OCI-M2 (cell line): Measurements from ENCODE around the gene CNTN4.
"Not testable (repeated sequence)": the region's sequence is repeated elsewhere in the genome, so short reads cannot be mapped to it uniquely, and the experiment has no call there.

Source experiments
- DNase-seq: peaks from one replicate; lab custom pipeline; 2025; ENCODE audit not compliant: unreplicated experiment; lab: John Stamatoyannopoulos, UW

Gene CNTN4

DNA sequence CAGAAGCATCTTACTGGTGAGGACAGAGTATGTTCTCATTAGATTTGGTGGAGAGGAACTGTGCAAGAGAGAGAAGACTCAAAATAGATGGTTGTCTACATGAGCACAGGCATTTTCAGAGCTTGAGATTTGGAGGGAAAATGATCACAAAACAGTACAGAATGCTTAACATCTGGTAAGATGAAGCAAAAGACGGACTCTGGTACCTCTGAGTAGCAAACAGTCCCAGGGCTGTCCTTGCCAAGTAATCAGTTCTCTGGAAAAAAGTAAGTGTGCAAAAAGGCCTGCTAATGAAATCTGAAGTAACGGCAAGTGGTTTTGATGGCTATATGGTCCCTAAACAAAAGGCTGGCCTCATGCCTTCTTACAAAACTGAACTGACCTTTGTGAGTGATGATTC, 414.2 kb downstream of the CNTN4 start:
- DNase-seq: no peak

- no peak for DNase-seq
Observed at GRCh38 chr3:2513986-2514385, 415.3 kb downstream of the CNTN4 start.

GRCh38 chr3:2516762-2517441, 418.2 kb downstream of the CNTN4 start:
- no peak for DNase-seq

GRCh38 chr3:2517500-2518172, 419.0 kb downstream of the CNTN4 start:
- DNase-seq: no peak

GRCh38 chr3:2523281-2523836, 424.7 kb downstream of the CNTN4 start:
- no peak for DNase-seq

DNA sequence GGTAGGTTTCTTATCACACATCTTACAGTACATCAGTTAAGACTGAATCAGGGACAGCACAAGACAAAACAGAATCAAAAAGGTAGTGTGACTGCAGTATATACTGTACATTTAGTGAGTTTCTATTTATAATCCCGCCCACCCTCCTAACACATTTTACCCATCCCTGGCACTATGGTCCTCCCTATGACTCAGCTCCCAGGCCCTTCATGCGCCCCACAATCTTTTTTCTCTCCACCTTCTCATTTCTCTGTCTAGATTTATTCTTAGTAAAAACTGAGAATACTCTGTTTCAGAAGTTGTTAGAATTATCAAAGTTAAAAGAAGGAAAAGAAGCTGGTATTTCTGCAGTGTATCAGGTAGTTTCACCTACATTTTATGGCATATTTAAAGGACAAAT, 427.3 kb downstream of the CNTN4 start:
- DNase-seq: no peak

DNA sequence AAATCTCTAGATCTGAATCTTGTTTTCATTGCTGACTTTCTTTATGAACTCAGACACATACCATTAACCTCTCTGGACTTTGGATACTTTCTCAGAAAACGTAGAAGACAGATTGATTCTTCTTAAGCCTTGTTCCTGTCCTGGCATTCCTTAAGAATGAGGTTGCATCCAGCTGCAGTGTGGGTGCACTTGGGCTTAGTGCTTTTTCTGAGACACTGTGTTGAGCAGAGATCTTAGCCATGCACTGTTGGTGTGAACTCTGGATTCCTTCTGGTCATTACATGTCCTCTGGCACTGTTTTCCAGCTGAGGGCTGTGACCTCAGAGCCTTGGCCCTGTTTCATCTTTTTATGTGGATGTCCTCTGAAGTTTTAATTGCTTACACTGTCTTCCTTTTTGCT, 428.3 kb downstream of the CNTN4 start:
- DNase-seq: no peak

- not testable (repeated sequence) for DNase-seq
Observed at GRCh38 chr3:2527328-2527727, 428.7 kb downstream of the CNTN4 start.

- DNase-seq: not testable (repeated sequence)
Observed at GRCh38 chr3:2534767-2535166, 436.1 kb downstream of the CNTN4 start.

DNA sequence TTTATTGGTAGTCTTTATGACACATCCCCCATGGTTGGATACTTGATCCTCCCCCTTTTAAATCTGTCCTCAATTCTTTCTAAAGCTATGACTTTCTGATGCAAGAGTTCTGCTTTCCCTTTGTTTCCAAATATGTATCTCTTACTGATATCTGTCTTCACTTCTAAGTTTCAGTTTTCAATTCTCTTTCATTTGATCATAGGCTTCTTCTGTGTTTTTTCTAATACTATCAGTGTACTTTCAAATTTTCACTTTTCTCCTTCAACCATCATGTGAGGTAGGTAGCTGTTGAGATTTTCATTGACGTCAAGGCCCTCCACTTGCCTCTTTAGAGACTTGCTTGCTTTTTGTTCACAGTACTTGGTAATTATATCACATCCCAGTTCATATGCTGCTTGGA, 436.5 kb downstream of the CNTN4 start:
- DNase-seq: no peak

DNA sequence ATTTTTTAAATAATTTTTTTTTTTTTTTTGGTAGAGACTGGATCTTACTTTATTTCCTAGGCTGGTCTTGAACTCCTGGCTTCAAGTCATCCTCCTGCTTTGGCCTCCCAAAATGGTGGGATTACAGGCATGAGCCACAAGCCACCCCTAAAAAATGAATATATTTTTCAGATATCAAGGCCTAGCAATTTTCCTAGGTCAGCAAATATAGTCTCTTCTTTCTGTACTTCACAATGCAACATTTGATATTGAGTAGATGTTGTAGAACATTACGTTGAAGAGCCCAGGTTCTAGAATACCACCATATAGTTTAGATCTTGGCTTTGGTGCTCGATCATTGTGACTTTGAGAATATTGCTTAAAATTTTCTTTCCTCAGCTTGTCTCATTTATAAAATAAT, 437.9 kb downstream of the CNTN4 start:
- no peak for DNase-seq

DNA sequence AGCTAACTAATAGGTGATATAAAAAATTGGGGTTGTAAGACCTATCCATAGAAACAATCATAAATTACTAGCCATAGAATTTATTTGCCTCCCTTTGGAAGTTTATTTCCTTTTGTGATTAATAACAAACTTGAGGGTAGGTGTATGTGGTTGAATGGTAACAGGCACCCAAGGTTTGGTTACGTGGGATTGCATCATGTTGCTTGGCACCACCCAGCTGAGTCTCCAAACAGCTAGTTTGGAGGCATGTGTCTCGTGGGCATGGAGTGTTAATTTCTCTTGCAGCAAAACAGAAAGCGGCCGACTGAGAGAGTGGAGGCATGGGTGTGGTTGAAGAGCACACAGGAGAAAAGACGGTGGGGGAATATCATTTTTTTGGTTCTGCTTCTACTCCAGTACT, 441.4 kb downstream of the CNTN4 start:
- DNase-seq: no peak

DNA sequence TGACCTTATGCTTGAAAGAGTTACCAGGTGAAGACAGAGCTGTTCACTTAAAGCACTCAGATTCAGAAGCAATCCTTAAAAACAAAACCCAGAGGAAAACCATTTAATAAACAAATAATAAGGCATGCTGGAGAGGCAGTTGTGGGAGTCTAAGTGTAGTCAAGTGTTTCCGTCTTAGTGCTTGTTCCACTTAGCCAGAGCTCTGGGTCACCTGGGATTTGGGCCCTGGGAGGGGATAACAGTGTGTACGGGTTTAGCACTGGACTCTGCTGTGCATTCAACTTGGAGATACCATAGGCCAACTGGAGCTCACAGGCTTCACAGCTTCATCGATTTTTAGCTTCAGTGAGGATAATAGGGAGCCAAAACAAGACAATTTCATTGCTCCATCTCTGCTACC, 444.6 kb downstream of the CNTN4 start:
- DNase-seq: no peak

- no peak for DNase-seq
Observed at GRCh38 chr3:2544212-2544611, 445.5 kb downstream of the CNTN4 start.

- no peak for DNase-seq
Observed at GRCh38 chr3:2544718-2545117, 446.1 kb downstream of the CNTN4 start.

DNA sequence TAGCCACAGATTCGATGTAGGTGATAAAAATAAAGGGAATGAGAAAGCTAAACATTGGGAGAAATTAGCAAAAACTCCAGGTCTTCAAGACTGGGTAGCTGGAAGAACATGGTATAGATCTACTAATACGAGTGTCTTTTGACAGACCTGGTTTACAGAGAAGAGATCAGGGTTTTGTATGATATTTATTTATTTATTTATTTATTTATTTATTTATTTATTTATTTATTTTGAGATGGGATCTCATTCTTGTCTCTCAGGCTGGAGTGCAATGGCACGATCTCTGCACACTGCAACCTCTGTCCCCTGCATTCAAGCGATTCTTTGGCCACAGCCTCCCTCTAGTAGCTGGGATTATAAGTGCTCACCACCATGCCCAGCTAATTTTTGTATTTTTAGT, 448.4 kb downstream of the CNTN4 start:
- DNase-seq: no peak

DNA sequence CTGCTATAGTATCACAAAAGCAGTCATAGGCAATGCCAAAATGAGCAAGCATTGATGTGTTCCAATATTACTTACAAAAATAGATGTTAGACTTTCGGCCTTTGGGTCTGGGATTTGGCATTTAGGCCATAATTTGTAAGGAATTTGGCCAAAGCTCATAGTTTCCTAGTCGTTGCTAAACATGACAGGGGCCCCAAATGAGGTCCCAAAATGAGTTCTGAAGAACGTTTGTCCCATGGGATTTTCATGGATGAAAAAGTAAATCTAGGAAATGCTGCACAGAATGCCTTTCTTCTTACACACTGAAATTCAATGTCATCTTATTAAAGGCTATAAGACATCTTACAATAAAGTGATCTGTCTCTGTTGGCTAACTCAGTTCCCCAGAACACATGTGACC, 456.0 kb downstream of the CNTN4 start:
- DNase-seq: no peak

DNA sequence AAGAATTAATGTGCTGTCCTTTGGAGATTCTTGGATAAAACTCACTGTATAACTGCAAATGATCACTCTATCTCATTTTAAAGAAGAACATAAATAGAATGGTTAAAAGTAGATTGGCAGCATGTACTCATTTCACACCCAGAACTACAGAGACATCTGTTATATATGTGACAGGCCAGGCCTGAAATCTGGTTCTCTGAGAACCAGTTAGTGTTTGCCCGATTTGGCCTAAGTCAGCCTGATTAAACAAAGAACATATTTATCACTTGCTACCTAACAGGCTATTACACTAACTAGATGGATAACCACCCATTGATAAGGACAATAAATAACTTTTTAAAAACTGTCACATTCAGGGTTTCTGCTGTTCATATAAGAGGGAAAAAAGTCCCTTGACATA, 460.1 kb downstream of the CNTN4 start:
- no peak for DNase-seq

DNA sequence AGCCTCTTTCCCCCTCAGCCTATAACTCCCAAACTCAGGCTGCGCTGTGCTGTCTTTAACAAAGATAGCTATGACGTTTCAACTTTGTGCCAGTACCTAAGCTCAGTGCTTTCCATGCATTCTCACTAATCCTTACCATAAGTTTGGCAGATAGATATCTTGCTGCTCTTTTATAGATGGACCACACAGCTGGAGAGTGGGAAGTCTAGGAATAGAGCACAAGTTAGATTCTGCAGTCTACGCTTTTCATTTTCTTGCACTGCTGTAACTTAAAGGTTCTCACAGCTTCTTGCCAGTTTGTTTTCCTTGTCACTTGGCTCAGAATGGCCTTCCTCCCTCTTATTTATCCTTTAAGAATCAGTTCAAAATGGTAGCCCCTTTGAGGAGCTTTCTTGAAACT, 468.8 kb downstream of the CNTN4 start:
- DNase-seq: no peak

DNA sequence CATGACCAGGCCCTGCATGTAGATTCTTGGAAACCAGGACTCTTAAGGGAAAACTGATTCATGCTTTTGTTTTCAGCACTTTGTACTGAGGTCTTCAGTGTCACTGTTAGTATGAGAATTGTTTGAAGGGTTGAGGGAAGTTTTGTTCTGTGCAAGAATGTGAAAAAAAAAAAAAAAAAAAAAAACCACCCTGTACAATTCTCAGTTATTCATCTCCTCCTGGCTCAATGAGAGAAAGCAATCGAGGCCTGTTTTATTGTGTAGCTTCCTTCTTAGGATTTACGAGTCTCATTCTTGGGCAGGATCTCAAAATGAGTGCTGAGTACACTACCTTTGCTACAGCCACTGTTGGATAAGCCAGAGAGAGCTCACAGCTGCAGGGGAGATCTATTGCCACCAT, 469.5 kb downstream of the CNTN4 start:
- no peak for DNase-seq

DNA sequence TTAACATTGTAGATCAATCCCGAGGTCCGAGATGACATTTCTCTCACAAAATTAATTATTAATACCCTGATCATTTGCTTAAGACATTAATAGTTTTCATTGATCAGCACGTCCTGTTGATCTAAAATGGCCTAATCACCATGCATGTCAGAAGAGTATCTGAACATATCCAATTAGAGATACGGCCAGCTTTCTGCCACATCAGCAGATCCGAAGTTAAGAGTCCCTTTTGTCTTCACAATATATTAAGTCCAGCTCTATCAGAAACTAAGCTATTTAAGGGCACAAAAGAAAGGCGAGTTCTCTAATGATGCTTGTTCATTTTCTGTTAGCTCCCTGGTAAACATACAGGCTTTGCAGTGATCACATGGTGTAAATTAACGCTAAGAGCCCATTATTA, 470.3 kb downstream of the CNTN4 start:
- DNase-seq: no peak

DNA sequence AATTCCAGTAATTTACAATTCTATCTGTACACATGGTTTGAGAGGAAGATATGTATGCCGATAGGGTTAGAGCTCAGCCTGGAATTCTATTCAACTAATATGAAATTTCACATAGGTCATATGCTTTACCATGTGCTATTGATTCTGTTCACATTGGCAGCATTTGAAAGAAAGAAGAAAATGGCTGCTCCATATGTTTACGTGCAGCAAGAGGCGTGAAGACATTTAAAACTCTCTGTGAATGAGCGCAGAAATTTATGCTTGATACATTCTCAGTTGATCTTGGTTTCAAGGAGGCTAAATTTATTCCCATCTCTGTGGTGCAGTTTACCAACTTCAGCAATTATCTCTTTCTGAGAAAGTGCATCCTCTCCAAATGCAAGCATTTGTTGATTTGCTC, 478.9 kb downstream of the CNTN4 start:
- no peak for DNase-seq

DNA sequence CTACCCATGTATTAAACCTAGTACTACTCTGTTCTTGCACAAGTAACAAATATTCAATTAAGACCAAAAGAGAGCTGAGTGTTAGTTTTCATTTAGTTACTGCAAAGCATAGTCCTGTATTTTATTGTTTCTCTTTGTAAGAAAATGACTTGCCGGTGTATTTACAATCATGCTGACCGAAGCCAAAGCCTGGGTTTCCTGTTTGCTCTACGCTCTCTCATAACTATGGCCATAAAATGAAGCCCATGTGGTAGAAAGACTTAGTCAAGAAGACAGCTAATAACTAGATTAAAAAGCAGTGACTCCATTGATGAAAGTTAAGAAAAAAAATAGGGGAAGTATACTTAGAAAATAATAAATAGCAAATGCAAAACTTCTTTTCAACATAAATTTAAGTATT, 479.9 kb downstream of the CNTN4 start:
- DNase-seq: no peak
